DND-41 (cell line): ENCODE data around the gene RIBC1.

Experiments used
- ATAC-seq: fragments of 200-7000 bp; cut with Tn5 transposase; 3 replicates; pipeline ENCODE4 v1.9.1; 2021; ENCODE audit warnings: low read depth; ENCODE audit not compliant: insufficient read depth
- DNase-seq: peaks from one replicate; pipeline ENCODE4 v3.0.0-alpha.2; 2020
- H2AFZ ChIP-seq: 2 replicates; pipeline ENCODE4 v1.6.0; 2012; ENCODE audit warnings: low read depth, low read length
- H3K27ac ChIP-seq: 2 replicates; pipeline ENCODE4 v1.5.1; 2012; ENCODE audit warnings: low read length, inconsistent platforms
- H3K27me3 ChIP-seq: fragments of 200-600 bp; sonication (generic); 2 replicates; pipeline ENCODE4 v1.6.0; 2012; ENCODE audit warnings: low read length, mild to moderate bottlenecking, inconsistent platforms; ENCODE audit not compliant: insufficient read depth, poor library complexity
- H3K36me3 ChIP-seq: 2 replicates; pipeline ENCODE4 v1.5.1; 2012; ENCODE audit warnings: low read length, inconsistent platforms; ENCODE audit not compliant: insufficient read depth
- H3K4me1 ChIP-seq: 2 replicates; pipeline ENCODE4 v1.5.1; 2012; ENCODE audit warnings: mild to moderate bottlenecking, low read length; ENCODE audit not compliant: insufficient read depth
- H3K4me2 ChIP-seq: 2 replicates; pipeline ENCODE4 v1.6.0; 2012; ENCODE audit warnings: mild to moderate bottlenecking, moderate library complexity, low read length, inconsistent platforms; ENCODE audit not compliant: insufficient read depth
- H3K4me3 ChIP-seq, 2 experiments: fragments of 200-600 bp in 1 of 2; shearing (Covaris generic) in 1 of 2; 2 replicates each; pipeline ENCODE4 v1.5.1; 2012 to 2016; ENCODE audit warnings: inconsistent platforms in 2 of 2, low read length in 2 of 2, mild to moderate bottlenecking in 2 of 2, low read depth in 1 of 2, moderate library complexity in 1 of 2
- H3K79me2 ChIP-seq: 2 replicates; pipeline ENCODE4 v1.6.0; 2012; ENCODE audit warnings: low read length, inconsistent platforms; ENCODE audit not compliant: insufficient read depth
- H3K9ac ChIP-seq: 2 replicates; pipeline ENCODE4 v1.6.0; 2012; ENCODE audit warnings: low read depth, mild to moderate bottlenecking, inconsistent platforms, low read length, moderate library complexity
- H3K9me3 ChIP-seq: 2 replicates; pipeline ENCODE4 v1.5.1; 2012; ENCODE audit warnings: low read length, moderate library complexity, mild to moderate bottlenecking, inconsistent platforms; ENCODE audit not compliant: insufficient read depth, severe bottlenecking
- H4K20me1 ChIP-seq: 2 replicates; pipeline ENCODE4 v1.6.0; 2012; ENCODE audit warnings: low read length; ENCODE audit not compliant: insufficient read depth
- EZH2 ChIP-seq: IDR thresholded peaks from 3 replicates; pipeline ENCODE4 v1.6.1; 2012; ENCODE audit warnings: borderline replicate concordance, low read depth, mild to moderate bottlenecking, moderate library complexity, low read length, inconsistent platforms; ENCODE audit not compliant: severe bottlenecking
- TF ChIP-seq, protein P1 (sequence below): IDR thresholded peaks from 2 replicates; pipeline ENCODE4 v1.5.1; 2012; ENCODE audit warnings: borderline replicate concordance, low read length, moderate library complexity, mild to moderate bottlenecking; ENCODE audit not compliant: poor library complexity, severe bottlenecking; ENCODE audit errors: extremely low read depth

The RIBC1 gene

DNA sequence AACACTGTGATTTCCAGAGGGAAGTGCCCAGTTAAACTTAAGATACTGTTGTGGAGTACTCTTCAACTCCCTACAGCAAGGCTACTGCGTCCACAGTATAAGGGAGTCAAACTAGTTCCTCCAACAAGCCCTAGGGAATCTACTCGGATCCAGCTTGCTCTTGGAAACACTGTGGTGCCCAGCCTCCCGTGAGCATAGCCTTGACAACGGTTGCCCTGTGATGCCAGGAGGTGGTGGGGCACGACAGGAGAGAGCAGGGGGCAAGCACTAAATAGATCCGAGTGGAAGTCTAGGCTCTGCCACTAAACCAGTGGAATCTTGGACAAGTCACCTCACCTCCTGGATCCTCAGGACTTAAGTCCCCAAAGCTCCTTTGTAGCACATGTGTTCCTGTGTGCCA, 45.8 kb upstream of the RIBC1 start:
- TF ChIP-seq, protein P1, sequence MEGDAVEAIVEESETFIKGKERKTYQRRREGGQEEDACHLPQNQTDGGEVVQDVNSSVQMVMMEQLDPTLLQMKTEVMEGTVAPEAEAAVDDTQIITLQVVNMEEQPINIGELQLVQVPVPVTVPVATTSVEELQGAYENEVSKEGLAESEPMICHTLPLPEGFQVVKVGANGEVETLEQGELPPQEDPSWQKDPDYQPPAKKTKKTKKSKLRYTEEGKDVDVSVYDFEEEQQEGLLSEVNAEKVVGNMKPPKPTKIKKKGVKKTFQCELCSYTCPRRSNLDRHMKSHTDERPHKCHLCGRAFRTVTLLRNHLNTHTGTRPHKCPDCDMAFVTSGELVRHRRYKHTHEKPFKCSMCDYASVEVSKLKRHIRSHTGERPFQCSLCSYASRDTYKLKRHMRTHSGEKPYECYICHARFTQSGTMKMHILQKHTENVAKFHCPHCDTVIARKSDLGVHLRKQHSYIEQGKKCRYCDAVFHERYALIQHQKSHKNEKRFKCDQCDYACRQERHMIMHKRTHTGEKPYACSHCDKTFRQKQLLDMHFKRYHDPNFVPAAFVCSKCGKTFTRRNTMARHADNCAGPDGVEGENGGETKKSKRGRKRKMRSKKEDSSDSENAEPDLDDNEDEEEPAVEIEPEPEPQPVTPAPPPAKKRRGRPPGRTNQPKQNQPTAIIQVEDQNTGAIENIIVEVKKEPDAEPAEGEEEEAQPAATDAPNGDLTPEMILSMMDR, result no peak
- no peak for TF ChIP-seq EZH2
- no peaks in the 10 kb centered on the region; the same call in 1 of the 2 replicates for H4K20me1 ChIP-seq
- no peak overlapping the region for H2AFZ ChIP-seq
- no peak overlapping the region for H3K27ac ChIP-seq
- H3K79me2 ChIP-seq, result no peaks in the 10 kb centered on the region
- peaks cover 51% of the 10 kb centered on the region for H3K36me3 ChIP-seq
- H3K4me3 ChIP-seq, result no peak overlapping the region
- DNase-seq (no peak), ATAC-seq (no peak)
- H3K27me3 ChIP-seq, result no peaks in the 10 kb centered on the region
- no peak overlapping the region for H3K9ac ChIP-seq
- no peaks in the 10 kb centered on the region for H3K4me1 ChIP-seq
- no peak overlapping the region for H3K4me2 ChIP-seq
- no peaks in the 10 kb centered on the region for H3K9me3 ChIP-seq

DNA sequence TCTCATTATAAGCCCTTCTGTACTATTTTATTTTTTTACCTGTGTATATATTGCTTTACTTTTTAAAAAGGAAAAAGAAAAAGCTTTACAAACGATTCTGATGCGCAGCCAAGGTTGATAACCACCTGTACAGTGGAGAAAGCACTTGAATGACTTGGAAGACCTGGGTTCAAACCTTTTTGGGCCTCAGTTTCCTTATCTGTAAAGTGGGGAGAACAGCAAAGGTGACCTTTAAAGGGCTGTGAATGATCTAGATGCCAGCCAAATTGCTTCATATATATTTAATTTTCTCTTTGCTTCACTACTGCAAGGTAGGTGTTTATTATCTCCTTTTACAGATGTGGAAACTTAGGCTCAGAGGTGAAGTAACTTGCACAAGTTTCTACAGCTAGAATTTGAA, 45.2 kb upstream of the RIBC1 start:
- Histone ChIP-seq H3K4me3 (no peak overlapping the region), H2AFZ (no peak overlapping the region), H3K4me2 (no peak overlapping the region), H4K20me1 (no peaks in the 10 kb centered on the region; the same call in 1 of the 2 replicates), H3K9ac (no peak overlapping the region), H3K79me2 (no peaks in the 10 kb centered on the region), H3K4me1 (no peaks in the 10 kb centered on the region), H3K27me3 (no peaks in the 10 kb centered on the region), H3K36me3 (peaks cover 57% of the 10 kb centered on the region), H3K9me3 (no peaks in the 10 kb centered on the region), H3K27ac (no peak overlapping the region)
- DNase-seq, result no peak
- no peak for ATAC-seq
- TF ChIP-seq, protein P1, result no peak
- TF ChIP-seq EZH2, result no peak

DNA sequence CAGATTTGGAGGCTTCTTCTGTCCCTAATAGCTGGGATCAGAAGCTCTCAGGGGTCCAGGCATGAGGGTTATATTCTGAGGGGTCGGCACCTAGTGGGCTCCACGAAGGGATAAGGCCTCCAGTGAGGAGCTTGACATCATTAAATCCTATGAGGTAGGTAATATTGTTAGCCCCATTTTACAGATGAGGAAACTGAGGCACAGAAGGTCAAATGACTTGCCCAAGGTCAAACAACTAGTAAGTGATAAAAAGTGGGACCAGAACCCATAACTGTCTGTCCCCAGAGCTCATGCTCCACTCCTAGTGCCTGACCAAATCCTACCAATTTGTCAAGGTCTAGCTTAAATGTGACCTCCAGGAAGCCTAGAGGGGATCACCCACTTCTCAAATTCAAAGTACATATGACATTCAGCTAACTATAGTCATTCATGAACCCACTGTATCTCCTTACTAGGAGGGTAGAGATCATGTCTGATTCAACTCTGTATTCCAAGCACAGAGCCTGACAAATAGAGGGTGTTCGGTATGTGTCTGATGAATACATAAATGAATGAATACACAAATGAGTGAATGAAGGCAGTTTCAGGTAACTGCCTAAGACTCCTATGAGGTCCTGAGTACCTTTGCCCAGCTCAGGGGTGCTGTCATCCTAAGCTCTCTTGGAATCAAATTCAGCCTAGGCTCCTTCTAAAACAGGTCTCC, 43.5 kb upstream of the RIBC1 start:
- H2AFZ ChIP-seq, result no peak overlapping the region
- no peaks in the 10 kb centered on the region for H3K79me2 ChIP-seq
- no peaks in the 10 kb centered on the region for H3K4me1 ChIP-seq
- H3K4me2 ChIP-seq, result no peak overlapping the region
- no peak overlapping the region for H3K27ac ChIP-seq
- ATAC-seq (no peak), DNase-seq (no peak)
- H3K9me3 ChIP-seq, result no peaks in the 10 kb centered on the region
- H3K36me3 ChIP-seq, result peaks cover 73% of the 10 kb centered on the region
- H3K4me3 ChIP-seq, result no peak overlapping the region
- no peak overlapping the region for H3K9ac ChIP-seq
- TF ChIP-seq, protein P1, result no peak
- TF ChIP-seq EZH2, result no peak
- H3K27me3 ChIP-seq, result no peaks in the 10 kb centered on the region
- H4K20me1 ChIP-seq, result peaks cover 9% of the 10 kb centered on the region; the same call in 1 of the 2 replicates
